GM12864 (cell line): Measurements from ENCODE around the gene MAGEC3.

ENCODE experiments used
- DNase-seq: peaks from one replicate; pipeline ENCODE4 v3.0.0-alpha.2; 2011; ENCODE audit warnings: low read depth
- H3K4me3 ChIP-seq: 2 replicates; pipeline ENCODE4 v1.5.1; 2011; ENCODE audit warnings: mild to moderate bottlenecking, low read depth, low read length, control low read depth
- CTCF ChIP-seq: IDR thresholded peaks from 2 replicates; pipeline ENCODE4 v1.5.1; 2011; ENCODE audit warnings: low read depth, mild to moderate bottlenecking, moderate library complexity, low read length, control low read depth, inconsistent platforms; ENCODE audit errors: missing control alignments

MAGEC3 gene, protein sequence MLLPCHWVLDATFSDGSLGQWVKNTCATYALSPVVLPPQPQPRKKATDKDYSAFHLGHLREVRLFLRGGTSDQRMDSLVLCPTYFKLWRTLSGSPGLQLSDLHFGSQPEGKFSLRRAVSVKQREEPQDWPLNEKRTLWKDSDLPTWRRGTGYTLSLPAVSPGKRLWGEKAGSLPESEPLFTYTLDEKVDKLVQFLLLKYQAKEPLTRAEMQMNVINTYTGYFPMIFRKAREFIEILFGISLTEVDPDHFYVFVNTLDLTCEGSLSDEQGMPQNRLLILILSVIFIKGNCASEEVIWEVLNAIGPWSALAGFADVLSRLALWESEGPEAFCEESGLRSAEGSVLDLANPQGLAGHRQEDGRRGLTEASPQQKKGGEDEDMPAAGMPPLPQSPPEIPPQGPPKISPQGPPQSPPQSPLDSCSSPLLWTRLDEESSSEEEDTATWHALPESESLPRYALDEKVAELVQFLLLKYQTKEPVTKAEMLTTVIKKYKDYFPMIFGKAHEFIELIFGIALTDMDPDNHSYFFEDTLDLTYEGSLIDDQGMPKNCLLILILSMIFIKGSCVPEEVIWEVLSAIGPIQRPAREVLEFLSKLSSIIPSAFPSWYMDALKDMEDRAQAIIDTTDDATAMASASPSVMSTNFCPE

DNA sequence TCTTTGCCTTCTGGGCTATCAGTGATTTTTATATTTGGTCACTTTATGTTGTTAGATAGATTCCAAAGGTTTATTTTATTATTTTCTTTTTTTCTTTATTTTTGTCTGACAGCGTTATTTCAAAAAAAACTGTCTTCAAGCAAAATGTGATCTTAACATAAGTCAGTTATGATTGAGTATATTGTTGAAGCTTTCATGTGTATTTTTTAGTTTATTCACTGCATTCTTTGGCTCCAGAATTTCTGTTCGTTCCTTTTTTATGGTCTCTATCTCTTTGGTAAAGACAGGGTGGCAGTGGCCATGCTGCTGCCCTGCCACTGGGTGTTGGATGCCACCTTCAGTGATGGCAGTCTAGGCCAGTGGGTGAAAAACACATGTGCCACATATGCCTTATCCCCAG, at the start of gene MAGEC3:
MAGEC3 (plus strand) TSS at position 301 of the 400 bp plus-strand sequence; CDS start at position 301, 0 bp downstream.
- no peak within 1 kb of the TSS for H3K4me3 ChIP-seq
- TF ChIP-seq CTCF, result no peak
- DNase-seq, result no peak

DNA sequence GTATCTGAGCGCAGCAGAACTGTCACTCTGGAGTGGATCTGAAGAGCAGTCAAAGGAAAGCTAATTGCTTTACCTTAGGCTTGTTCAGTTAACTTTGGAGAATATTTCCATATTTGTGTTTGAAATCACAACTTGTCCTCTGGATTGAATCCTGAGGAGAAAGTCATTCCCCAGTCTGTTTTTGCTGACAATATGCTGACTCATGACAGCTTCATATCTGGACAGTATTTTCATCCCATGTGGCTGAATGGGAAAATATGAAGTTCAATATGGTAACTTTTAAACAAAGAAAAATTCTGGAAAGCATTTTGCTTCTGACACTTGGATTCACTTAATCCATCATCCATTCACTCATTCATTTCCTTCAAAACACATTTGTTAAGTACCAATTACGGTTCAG, 46.3 kb upstream of the MAGEC3 start:
- DNase-seq, result no peak
- no peak overlapping the region for H3K4me3 ChIP-seq
- no peak for TF ChIP-seq CTCF

DNA sequence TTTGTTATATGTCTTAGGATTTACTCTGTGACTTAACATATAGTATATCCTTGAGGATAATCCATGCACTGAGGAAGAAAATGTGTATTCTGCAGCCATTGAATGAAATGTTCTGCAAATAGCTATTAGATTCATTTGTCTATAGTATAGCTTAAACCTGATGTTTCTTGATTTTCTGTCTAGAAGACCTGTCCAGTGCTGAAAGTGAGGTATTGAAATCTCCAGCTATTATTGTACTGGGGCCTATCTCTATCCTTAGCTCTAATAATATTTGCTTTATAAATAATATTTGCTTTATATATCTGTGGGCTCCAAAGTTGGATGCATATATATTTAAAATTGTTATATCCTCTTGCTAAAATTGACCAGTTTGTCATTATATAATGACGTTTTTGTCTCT, 26.7 kb upstream of the MAGEC3 start:
- TF ChIP-seq CTCF, result no peak
- DNase-seq, result no peak
- H3K4me3 ChIP-seq, result no peak overlapping the region

GRCh38 chrX:141814213-141814857, 23.8 kb upstream of the MAGEC3 start:
- DNase-seq, result no peak
- no peak for TF ChIP-seq CTCF
- H3K4me3 ChIP-seq, result no peak overlapping the region

DNA sequence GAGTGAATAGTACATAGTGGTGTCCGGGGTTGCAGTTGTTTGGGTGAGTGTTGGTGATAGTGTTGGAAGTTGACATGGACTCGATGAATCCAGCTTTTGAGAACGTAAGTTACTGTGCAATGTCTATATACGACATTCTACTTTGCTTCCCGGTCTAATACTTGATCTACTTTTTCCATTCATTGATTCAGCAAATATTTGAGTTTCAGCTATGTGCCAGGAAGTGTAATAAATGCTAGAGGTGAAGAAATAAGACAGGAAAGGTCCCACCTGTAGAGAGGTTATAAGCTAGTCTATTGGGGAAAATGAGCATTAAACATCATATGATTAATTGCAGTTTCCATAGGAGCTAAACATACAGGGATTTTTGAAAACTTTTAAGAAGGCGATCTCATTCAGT, 22.2 kb upstream of the MAGEC3 start:
- TF ChIP-seq CTCF, result no peak
- no peak overlapping the region for H3K4me3 ChIP-seq
- DNase-seq, result no peak

GRCh38 chrX:141832247-141832646, 5.9 kb upstream of the MAGEC3 start:
- no peak for TF ChIP-seq CTCF
- no peak for DNase-seq
- H3K4me3 ChIP-seq, result no peak overlapping the region
